Hematopoietic multipotent progenitor cell treated with erythropoietin and hydrocortisone succinate and interleukin-3 and kit ligand, for 6 days (in vitro differentiated cells): Measurements from ENCODE around the gene TWIST1.

Source experiments
- DNase-seq: peaks from one replicate; pipeline ENCODE4 v3.0.0-alpha.2; 2015

Gene TWIST1

DNA sequence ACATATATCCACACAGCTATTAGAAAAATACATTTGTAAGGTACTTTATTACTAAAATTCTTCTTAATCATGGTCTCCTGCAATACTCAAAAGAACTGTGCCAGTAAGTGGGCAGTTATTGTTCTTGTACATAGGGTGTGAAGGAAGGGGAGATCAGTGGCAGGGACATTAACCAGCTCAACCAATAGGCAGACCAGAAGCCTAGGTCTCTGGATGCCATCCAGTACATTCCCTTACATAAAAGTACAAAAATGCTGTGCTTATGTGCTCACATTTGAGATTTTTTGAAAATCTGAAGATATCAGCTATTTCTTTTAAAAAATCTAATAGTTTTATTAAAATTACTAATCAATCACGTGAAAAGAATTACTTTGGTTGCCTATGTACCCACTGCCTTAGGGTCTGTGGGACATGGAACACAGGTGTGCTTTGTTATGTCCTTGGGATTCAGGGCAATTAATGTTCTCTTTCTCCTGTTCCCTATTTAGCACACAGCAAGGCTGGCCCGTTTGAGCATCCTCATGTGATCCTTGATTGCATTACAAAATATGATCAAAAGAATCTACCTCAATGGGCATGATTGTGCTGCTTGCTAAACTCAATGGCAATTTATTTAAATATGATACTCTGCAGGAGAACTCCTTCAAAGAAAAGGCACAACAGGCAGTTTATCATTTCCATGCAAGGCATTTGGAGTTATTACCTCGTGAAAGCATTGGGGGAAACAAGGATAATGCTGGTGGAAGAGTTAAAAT, 22.7 kb downstream of the TWIST1 start:
- DNase-seq = no peak

DNA sequence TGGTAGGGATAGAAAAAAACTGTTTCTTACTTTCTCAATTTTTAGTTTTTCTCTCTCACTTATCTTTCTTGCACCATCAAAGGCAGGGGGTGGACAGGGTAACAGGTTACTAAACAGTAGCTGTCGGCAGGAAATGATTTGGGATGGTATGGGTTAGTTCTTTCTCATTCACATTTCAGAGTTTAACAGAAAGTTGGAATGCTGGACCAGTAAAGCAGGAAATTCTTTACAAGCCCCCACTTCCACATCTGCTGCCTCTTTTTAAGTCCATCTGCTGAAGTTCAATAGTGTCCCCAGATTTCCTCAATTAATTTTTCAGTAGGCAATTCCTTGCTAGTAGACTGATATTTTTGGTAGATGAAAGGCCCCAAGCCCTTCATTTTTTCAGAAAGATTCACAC, 23.3 kb downstream of the TWIST1 start:
- DNase-seq = no peak

DNA sequence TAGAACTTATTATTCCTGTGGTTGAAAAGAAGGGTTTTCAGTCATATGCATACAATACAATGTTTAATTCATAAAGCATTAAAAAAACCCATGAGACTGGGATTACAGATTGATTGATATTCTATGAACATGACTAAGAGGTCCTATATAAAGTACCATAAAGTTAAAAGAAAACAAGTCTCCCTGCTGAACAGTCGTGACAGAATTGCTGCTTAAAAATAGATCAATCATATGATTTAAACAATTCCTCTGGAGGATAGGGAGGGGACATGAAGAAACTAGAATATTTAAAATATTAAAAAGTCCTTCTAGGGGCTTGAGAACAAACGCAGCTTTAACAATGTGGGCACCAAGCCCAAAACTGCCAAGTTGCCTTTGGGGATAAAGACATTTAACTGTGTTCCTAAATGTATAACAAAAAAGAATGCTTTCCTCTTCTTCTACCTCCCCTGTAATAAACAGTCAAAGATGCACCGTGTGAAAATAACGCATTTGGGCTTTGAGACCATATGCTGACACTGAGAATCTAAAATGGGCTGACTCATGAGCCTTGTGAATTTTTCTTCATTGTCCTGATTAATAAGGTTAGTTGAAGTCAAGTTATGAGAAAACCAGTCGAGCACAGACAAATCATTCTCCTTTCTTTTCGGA, 25.8 kb downstream of the TWIST1 start:
- no peak for DNase-seq

DNA sequence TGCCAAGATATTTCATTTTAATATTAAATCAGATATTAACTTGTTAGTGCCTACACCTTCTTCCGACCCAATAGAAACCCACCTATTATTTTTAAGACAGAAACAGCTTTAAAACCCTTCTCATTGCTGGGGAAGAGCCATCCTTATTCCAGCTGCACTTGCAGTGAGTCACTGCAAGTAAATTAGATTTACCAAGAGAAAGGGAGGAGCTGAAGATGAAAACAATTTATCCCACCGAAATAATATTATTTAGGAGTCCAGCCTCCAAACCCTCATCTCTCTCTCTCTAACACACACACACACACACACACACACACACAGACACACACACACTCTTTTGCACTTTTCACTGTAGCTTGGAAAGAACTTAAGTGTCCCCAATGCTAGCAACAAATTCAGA, 26.9 kb downstream of the TWIST1 start:
- DNase-seq = no peak

DNA sequence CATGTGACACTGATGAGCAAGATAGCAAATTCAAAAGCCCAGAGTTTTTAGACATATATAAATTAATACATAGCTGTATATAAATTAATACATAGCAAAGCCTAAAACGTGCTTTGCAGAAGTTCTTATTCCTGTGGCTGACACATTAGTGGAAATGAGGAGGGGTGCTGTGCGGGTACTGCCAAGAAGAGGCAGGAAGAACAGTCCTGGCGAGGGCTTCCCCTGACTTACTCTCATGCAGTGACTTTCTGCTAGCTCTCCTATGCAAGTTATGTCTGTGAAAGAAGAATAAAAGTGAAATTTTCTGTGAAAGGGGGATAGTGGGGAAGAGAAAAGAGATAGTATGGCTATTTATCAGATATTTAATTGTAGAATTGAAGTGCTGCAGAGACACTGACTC, 27.6 kb downstream of the TWIST1 start:
- no peak for DNase-seq

DNA sequence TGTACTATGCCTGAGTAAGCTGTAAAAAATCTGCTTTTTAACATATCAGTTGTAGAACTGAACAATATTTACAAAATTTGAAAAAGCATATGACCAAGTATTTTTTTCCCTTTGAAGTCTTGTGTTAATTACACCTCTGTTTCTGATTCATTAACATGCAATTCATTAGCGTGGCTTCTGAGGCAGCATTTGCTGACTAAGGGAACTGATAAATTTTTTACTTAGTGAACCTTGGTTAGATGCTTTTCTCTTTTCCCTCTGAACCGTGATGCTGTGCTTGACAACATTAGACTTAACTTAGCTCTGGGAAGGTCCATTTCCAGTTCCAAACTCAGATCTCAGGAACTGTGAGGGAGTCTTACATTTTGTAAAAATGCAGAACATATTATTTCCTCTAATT, 28.1 kb downstream of the TWIST1 start:
- no peak for DNase-seq

DNA sequence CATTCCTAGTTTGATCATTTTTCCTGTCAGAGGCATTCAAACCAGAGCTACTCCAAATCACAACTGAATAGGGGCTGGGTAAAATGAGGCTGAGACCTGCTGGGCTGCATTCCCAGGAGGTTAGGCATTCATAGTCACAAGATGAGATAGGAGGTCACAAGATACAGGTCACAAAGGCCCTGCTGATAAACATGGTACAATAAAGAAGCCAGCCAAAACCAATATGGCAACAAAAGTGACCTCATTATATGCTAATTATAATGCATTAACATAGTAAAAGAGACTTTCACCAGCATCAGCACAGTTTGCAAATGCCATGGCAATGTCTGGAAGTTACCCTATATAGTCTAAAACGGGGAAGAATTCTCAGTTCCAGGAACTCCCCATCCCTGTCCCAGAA, 37.3 kb downstream of the TWIST1 start:
- no peak for DNase-seq

DNA sequence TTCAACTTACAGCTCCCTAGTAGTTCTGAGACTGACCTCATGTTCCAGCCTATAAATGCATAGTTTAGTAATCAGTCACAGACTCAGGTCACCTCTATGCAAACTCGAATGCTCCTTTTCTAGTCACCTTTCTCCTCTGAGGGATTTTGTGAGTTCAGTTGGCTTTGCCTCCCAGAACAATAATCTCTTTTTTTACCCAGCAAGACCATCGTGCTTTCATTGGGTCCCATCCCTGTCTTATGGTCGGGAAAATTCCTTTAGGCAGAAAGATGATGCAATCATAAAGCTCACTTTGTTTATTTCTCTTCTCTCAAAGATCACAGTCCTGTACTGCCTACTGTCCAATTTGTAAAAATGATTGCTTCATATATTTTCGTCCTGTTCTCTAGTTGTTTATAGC, 38.4 kb downstream of the TWIST1 start:
- DNase-seq = no peak

DNA sequence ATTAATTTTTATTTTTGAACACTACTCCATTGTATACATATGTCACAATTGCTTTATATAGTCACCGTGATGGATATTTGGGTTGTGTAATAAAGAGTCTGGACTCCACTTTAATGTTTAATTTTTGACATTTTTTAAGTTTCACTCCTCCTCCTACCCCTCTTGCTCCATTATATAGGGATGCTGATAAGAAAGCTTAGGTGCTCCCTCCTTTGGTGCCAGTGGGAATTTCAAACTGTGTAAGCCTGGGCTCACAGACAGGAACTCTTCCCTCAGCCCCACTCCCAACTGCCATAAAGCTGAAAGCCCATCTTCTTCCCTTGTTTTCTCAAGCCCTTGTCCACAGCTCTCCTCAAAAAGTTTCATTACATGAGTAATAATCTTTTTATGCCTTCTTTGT, 47.6 kb downstream of the TWIST1 start:
- DNase-seq = no peak

DNA sequence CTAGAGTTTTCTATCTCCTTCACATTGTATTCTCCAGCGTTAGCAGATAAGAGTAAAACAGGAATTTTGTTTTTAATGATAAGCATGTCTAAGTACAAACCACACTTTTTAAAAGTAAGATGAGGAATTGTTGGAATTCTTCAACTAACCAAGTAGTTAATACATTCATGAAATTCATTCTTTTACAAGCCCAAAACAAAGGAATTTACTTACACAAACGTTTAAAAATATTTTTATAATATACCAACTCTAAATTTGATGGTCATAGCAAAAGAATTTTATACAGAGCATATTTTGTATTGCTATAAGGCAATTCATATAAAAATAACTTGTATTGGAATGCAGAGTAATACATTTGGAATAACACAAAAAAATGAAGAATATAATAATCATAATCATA, 51.3 kb downstream of the TWIST1 start:
- no peak for DNase-seq
